ENCODE data around the gene RBM4. TPM values are rescaled to one million over a fixed set of nuclear protein-coding genes. Genes with fewer than 3 reads are reported as not detected.

Gene RBM4
- total and polyA plus RNA-seq, 9 of the 15 experiments (the other 6 are each of a cell fraction or from before 2014, with no cell fraction given): 81.6 to 233 (median 122) TPM

DNA sequence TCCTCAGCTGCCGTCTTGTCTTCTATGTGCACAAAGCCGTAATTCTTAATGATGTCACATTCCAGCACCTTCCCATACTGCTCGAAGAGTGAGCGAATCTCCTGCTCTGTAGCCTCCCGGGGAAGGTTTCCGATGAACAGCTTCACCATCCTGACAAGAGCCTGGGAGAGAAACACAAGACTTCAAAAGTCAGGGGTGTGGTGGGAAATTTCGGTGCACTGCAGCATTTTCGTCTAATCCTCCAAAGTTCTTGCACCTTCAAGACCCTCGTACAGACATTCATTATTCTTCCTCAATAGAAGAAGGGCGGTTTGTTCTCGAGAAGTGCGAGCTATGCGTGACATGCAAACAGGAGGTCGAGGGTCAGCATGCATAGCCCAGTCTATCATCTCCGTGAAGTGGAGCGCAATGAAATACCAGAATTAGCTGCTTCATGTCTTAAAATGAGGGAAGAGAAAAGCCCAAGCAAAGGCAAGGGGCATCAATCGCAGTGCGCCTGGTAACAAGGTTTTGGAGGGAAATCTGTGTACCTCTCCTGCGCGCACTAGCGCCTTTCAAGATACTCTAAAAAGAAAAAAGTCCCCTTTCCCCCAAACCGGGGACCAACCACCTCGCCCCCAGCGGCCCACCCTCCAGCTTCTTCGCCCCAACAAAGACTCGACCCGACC is 38.6 kb downstream of the RBM4 start (continued):
- TF ChIP-seq ZNF584 (CRISPR knock-in tag; IDR thresholded peaks at IDR 0.05; ENCODE audit: low read depth) (no peak), SMARCE1 (IDR thresholded peaks at IDR 0.05) (peak; percentile 21; the same call in 1 of the 2 replicates), ZNF263 (CRISPR knock-in tag; IDR thresholded peaks at IDR 0.05; ENCODE audit: borderline replicate concordance) (peak; percentile 9; the same call in 1 of the 2 replicates)
- TF ChIP-seq, protein P1, sequence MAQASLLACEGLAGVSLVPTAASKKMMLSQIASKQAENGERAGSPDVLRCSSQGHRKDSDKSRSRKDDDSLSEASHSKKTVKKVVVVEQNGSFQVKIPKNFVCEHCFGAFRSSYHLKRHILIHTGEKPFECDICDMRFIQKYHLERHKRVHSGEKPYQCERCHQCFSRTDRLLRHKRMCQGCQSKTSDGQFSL (CRISPR knock-in tag; IDR thresholded peaks at IDR 0.05): no peak
- TF ChIP-seq, protein P1 (tag; IDR thresholded peaks at IDR 0.05): no peak
- TF ChIP-seq, protein P2, sequence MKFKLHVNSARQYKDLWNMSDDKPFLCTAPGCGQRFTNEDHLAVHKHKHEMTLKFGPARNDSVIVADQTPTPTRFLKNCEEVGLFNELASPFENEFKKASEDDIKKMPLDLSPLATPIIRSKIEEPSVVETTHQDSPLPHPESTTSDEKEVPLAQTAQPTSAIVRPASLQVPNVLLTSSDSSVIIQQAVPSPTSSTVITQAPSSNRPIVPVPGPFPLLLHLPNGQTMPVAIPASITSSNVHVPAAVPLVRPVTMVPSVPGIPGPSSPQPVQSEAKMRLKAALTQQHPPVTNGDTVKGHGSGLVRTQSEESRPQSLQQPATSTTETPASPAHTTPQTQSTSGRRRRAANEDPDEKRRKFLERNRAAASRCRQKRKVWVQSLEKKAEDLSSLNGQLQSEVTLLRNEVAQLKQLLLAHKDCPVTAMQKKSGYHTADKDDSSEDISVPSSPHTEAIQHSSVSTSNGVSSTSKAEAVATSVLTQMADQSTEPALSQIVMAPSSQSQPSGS (CRISPR knock-in tag; IDR thresholded peaks at IDR 0.05): no peak
